NOMO-1 (cell line): Measurements from ENCODE around the gene THG1L.

Experiments
- DNase-seq, 2 experiments: peaks; one replicate each; lab custom pipeline; 2025; ENCODE audit not compliant: unreplicated experiment in 2 of 2; lab: John Stamatoyannopoulos, UW

The THG1L gene

DNA sequence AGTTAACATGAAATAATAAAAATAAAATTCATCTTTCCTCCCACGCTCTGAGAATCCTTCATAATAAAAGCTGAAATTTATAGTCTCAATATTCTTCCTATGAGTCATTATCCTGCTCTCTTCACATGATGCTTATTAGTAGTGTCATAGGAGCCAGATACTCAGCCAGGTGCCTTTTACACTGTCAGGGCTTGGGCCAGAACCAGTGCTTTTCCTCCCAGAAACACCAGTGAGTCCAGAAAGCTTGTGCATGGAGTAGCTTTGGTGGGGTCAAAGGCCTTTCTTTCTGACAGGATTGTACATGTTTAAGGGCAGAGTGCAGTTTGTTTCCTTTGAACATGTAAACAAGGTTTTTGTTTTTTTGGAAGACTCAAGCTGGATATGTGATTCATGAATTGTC lies 19.1 kb downstream of the THG1L start:
- DNase-seq: no peak

DNA sequence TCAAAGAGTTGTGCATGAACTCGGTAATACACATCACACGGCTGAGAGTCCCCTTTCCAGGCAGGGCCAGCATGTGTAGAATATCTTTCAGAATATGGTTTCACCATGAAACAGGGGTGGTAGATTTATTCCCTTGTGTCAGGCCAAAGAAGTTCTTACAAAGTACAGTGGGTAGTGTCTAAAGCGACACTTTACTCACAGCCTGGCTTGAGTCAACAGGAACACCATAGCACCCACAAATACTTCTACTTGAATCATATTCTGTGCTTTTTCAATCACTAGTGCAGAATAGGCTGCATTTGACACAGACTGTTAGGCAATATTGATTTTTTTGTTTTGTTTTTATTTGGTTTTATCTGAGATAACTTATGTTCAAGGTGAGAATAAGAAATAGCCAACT lies 24.9 kb downstream of the THG1L start:
- DNase-seq: no peak

DNA sequence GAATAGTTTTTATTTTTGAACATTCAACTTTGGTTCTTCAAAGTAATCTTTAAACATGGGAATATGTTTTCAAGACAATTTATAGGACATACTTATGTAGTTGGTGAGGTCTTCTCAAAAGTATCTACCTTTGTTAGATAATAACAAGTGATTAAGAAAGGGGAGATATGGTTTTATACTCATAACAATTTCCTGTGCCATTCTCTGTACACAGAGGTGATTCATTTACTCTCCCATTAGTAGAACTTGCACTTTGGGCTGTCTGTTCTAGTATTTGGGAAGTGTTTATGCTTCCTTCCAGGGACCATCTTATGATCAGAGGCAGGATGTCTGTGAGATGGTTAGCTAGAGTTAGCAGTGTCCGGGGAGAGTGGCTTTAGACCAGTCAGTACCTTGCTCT lies 27.5 kb downstream of the THG1L start:
- DNase-seq: no peak

DNA sequence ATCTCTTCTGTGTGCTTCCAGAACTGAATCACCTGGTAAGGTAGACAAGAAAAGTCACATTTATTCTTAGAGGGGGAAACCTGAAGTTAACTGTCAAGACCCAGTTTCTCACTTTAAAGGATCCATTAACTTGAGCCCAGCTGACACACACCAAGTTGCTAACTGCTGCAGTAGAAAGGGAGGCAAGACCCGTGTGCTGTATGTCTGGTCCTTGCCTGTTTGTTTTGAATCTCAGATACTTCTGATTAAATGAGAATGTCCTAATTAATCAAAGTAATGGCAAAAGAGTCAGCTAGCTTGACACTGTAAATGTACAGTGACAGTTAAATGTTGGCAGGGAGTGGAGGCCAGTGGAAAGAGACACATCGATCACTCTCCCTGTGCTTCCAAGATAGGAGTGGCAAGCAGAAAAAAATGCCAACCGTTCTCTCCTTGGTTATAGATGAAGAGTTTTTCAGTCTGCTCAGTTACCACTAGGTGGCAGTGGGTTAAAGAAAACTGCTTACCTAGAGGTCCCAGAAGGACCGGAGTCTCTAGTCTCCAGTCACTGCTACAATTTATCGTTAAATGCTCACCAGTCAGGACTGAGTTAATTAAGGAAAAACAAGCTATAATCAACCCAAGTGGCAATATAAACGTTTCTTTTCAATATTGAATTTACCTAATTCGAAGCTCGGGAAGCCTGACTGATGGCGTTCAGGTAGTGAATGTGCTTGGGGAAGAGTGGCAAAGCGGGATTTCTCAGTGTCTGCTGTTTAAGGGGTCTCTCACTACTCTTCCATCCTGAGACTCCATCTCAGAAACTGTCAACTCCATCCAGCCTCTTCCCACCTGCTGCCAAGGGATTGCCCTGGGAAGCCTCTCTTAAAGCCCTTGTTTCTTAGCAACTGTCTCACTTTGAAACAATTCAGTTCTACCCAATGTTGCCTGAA lies 30.7 kb downstream of the THG1L start:
- DNase-seq: peak; percentile 7 to 52

DNA sequence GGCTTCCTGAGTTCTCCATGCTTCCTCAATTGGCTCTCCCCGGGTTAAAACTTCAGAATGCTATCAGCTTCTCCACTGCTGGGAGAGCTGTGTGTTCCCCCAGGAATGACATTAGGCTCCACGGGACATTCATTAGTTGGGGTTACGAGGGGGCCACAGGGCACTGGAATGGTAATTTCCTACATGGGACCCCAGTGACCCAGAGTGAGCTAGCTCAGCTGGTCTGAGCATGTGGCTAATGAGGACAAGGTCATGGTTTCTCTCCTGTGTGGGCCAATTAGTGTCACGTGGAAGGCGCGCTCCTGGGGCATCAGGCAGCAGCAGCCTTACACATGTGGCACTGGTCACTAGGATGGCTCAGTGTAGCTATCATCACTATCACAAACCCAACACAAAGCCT lies 33.3 kb downstream of the THG1L start:
- no peak for DNase-seq

DNA sequence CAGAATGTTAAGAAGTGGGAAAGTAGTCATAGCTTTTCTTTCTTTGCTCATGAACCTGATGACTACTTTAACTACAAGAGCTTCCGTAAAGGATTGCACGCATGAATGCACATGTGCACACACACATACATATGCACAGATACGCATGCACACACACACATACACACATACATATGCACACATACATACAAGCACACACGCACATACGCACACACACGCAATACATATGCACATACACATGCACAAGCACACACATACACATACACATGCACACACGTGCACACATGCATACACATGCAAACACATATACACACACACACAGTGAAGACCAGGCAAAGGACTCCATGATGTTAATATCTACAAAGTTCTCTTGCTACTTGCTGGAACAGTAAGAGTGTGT lies 35.2 kb downstream of the THG1L start:
- no peak for DNase-seq

DNA sequence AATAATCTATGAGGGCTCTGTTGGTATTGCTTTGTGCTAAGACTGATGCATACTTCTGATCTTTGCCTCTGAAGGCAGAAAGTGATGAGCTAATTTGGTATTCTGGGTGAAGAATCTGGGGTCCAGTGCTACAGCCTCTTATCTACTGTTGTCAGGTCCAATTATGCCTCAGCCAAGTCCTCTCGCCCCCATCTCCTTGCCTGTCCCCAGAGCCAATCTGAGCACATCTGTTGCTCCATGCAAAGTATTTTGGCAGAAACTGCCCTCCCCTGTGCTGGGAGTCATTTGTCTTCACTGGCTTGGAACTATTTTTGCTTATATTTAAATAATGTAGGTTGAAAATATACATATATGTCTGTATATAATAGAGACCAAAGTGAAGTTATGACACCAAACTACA lies 35.7 kb downstream of the THG1L start:
- DNase-seq: no peak

DNA sequence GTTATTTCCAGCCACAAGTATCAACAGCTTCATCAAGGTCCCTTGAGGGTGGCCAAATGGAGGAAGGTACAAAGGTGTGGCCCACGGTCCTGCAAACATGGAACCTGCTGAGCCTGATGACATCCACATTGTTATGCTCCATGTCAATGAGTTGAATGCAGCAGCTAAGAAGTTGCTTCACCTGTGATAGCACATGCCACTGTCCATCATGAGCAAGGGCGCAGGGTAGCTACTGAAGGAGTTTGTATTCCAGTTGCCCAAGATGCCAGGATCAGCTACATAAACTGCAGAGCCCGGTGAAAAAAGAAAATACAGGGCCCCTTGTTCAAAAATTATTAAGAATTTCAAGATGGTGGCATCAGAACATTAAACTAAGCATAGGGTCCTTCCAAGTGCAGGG lies 36.5 kb downstream of the THG1L start:
- DNase-seq: no peak

DNA sequence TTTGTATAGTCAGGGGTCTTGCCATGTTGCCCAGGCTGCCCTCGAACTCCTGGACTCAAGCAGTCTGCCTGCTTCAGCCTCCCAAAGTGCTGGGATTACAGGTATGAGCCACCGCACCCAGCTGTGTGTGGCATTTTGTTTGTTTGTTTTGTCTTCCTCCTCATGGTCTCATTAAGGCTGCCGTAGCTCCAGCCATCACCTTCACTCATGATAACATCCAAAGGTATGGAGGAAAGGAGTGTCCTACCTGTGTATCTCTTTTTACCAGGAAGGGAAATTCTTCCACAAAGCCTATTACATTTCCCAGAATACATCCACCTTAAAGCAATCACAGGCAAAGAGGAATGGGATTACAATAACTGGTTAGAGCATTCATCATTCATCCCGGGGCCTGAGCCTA lies 39.4 kb downstream of the THG1L start:
- DNase-seq: no peak

DNA sequence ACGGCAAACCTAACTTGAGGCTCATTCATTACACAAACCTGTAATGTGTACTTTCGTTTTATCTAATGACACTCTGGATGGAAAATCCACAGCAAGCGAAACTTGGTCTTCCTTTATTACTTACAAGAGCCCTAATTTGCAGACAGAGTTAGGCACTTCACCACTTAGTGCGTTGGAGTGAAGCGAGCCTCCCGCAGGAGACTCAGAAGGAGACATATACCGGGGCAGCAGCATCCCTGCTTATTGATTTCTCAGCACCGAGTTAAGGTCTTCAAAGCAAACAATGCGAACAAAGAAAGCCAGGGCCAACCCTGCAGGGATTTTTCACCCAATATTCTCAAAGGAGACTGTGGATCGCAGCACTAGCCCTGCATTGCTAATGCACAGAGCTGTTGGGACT lies 40.9 kb downstream of the THG1L start:
- DNase-seq: no peak

DNA sequence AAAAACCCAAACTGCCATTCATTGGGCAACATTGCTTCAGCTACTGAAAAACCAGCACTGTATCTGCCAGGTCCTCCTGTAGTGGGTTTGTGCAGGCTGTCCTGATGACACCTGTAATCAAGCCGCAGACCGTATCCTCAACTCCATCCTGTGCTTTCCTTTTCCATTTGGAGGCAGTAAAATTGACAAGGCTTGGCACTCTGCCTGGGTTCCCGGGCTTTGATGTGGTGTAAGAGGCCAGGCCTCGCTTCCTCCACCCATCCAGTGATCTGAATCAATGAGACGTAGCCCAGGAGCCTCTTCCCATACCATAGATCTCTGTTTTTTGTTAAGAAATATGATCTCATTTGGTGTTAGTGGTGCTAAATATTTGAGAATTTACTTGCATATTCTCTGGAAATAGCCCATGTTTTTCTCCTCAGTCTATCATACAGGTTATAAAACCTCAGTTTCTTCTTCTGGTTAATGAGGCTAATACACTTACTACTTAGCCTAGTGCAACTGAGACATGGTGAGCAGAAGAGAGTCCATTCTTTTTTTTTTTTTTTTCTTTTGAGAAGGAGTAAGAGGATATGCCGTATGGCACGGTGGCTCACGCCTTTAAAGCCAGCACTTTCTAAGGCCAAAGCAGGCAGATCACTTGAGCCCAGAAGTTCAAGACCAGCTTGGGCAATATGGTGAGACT lies 47.0 kb downstream of the THG1L start:
- no peak for DNase-seq

DNA sequence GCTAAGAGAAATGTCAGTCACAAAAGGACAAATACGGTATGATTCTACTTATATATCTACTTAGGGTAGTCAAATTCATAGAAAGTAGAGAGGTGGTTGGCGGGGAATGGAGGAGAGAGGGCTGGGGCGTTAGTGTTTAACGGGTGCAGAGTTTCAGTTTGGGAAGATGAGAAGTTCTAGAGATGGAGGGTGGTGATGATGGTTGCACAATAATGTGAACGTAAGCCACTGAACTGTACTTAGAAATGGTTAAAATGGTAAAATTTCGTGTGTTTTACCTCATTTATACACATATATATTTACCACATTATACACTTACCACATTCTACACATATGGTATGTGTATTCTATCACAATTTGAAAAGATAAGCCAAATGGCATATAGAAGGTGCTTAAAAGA lies 48.0 kb downstream of the THG1L start:
- DNase-seq: no peak

DNA sequence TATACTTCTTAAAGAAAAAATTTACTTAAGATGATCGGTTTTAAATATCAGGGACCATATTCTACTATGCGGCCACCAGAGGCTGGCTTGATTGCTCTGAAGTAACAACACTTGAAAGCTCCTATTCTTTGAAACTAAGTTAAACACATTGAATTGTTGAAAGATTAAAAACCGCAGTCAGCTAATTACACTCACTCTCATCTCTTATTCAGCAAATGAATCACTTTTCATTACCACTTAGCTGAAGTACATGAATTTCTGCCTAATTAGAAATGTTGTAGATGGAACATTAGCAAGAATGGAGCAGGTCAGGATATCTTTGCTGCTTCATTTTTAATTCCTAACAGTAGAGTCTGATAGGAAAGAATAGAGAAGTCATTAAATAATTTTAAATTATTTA lies 54.6 kb downstream of the THG1L start:
- DNase-seq: no peak
